A673 (cell line): Measurements from ENCODE around the gene CSNK2A1. TPM values are rescaled to one million over a fixed set of nuclear protein-coding genes. Genes with fewer than 3 reads are reported as not detected.

Experiments
- BruUV-seq: library from RNA; stranded (reverse); fragments of 400-500 nt; replicated peaks from 2 replicates; lab custom pipeline; 2021; lab: Mats Ljungman, UMichigan
- CTCF ChIA-PET: fragments of 300-600 bp; sonication (Branson Sonifier 250); formaldehyde crosslinking; loops from one replicate; lab custom pipeline; 2022; ENCODE audit warnings: antibody characterized with exemption; lab: Charles Lee
- POLR2A ChIA-PET: fragments of 300-600 bp; sonication (Branson Sonifier 250); formaldehyde crosslinking; loops from one replicate; lab custom pipeline; 2022; ENCODE audit warnings: antibody characterized with exemption; ENCODE audit not compliant: low non-redundant PET; lab: Charles Lee
- DNase-seq: peaks from one replicate; pipeline ENCODE4 v3.0.0-alpha.2; 2015; ENCODE audit warnings: low spot score
- H3K27ac ChIP-seq: fragments of 200-600 bp; sonication (generic); 2 replicates; pipeline ENCODE4 v1.5.1; 2016; ENCODE audit warnings: mixed run types, low read depth, mild to moderate bottlenecking, mixed read lengths, antibody characterized with exemption, low read length; ENCODE audit not compliant: poor library complexity, severe bottlenecking
- H3K27me3 ChIP-seq: fragments of 200-600 bp; sonication (generic); replicated peaks from 2 replicates; pipeline ENCODE4 v1.6.1; 2017; ENCODE audit warnings: mixed run types, low read depth, mild to moderate bottlenecking, mixed read lengths, antibody characterized with exemption, low read length; ENCODE audit not compliant: insufficient read depth, poor library complexity
- H3K36me3 ChIP-seq: fragments of 200-600 bp; sonication (generic); 2 replicates; pipeline ENCODE4 v1.6.1; 2016; ENCODE audit warnings: mixed run types, mild to moderate bottlenecking, mixed read lengths, antibody characterized with exemption, low read length; ENCODE audit not compliant: insufficient read depth, poor library complexity, severe bottlenecking
- H3K4me1 ChIP-seq: fragments of 200-600 bp; sonication (generic); 2 replicates; pipeline ENCODE4 v1.6.1; 2017; ENCODE audit warnings: mixed run types, mild to moderate bottlenecking, mixed read lengths, antibody characterized with exemption, low read length; ENCODE audit not compliant: insufficient read depth, poor library complexity, severe bottlenecking
- H3K4me3 ChIP-seq: fragments of 200-600 bp; sonication (generic); 2 replicates; pipeline ENCODE4 v1.5.1; 2016; ENCODE audit warnings: low read depth, mixed run types, mild to moderate bottlenecking, mixed read lengths, low read length; ENCODE audit not compliant: poor library complexity, severe bottlenecking
- H3K9me3 ChIP-seq: fragments of 200-600 bp; sonication (generic); 2 replicates; pipeline ENCODE4 v1.6.1; 2016; ENCODE audit warnings: mixed run types, low read depth, mild to moderate bottlenecking, mixed read lengths, antibody characterized with exemption, low read length; ENCODE audit not compliant: poor library complexity, severe bottlenecking
- CTCF ChIP-seq: fragments of 300-800, 200-600 bp; sonication (generic); conservative IDR thresholded peaks from 2 replicates; pipeline ENCODE4 v1.5.1; 2017; ENCODE audit warnings: low read depth, mild to moderate bottlenecking, antibody characterized with exemption, low read length, moderate library complexity, mixed read lengths
- EZH2 ChIP-seq: fragments of 200-600 bp; sonication (generic); IDR thresholded peaks from 2 replicates; pipeline ENCODE4 v1.6.1; 2017; ENCODE audit warnings: borderline replicate concordance, low read depth, mild to moderate bottlenecking, mixed read lengths, antibody characterized with exemption, low read length; ENCODE audit not compliant: poor library complexity, severe bottlenecking
- intact Hi-C: fragments of 100-400 bp; cut with micrococcal nuclease; formaldehyde crosslinking; loops from one replicate; pipeline ENCODE4 v1.10.0; 2022; ENCODE audit not compliant: unreplicated experiment
- total RNA-seq: library from RNA; stranded (reverse); gene quantifications from 2 replicates; pipeline ENCODE4 v1.2.3, GENCODE V29; 2021

The CSNK2A1 gene
- total RNA-seq, 1 experiment from 2014 or later, result 233 TPM

- no peak for DNase-seq
- no peak for TF ChIP-seq CTCF
- TF ChIP-seq EZH2, result no peak
- intact Hi-C loops, result no loop called here
- H3K27me3 ChIP-seq, result no peaks in the 10 kb centered on the region
- no peaks in the 10 kb centered on the region for H3K9me3 ChIP-seq
- H3K4me3 ChIP-seq, result no peak overlapping the region
- H3K27ac ChIP-seq, result no peak overlapping the region
- CTCF ChIA-PET, result no interaction called here
- no TSS peak for BruUV-seq
- H3K36me3 ChIP-seq, result peaks cover 66% of the 10 kb centered on the region
- H3K4me1 ChIP-seq, result peaks cover 3% of the 10 kb centered on the region
- POLR2A ChIA-PET, result no interaction called here
Observed at GRCh38 chr20:480044-480443, 63.5 kb downstream of the CSNK2A1 start.

GRCh38 chr20:479487-479886 lies 64.1 kb downstream of the CSNK2A1 start:
- DNase-seq, result no peak
- no peaks in the 10 kb centered on the region for H3K9me3 ChIP-seq
- TF ChIP-seq CTCF (no peak), EZH2 (no peak)
- POLR2A ChIA-PET, result no interaction called here
- no peaks in the 10 kb centered on the region for H3K27me3 ChIP-seq
- H3K4me3 ChIP-seq, result no peak overlapping the region
- peaks cover 3% of the 10 kb centered on the region for H3K4me1 ChIP-seq
- H3K27ac ChIP-seq, result no peak overlapping the region
- H3K36me3 ChIP-seq, result peaks cover 62% of the 10 kb centered on the region
- intact Hi-C loops, result loop anchor here (1.0 kb wide), 1 partner anchor 125 kb away; no protein-coding TSS in a partner anchor
- no TSS peak for BruUV-seq
- CTCF ChIA-PET, result no interaction called here

GRCh38 chr20:478949-479429 lies 64.6 kb downstream of the CSNK2A1 start:
- intact Hi-C loops, result loop anchor here (1.0 kb wide), 1 partner anchor 125 kb away; no protein-coding TSS in a partner anchor
- Histone ChIP-seq H3K9me3 (no peaks in the 10 kb centered on the region), H3K27ac (peak overlapping the region; percentile 61), H3K4me1 (peaks cover 3% of the 10 kb centered on the region), H3K27me3 (no peaks in the 10 kb centered on the region), H3K36me3 (peaks cover 57% of the 10 kb centered on the region), H3K4me3 (no peak overlapping the region)
- TF ChIP-seq CTCF (peak; percentile 70), EZH2 (no peak)
- peak; percentile 79 for DNase-seq
- BruUV-seq, result no TSS peak
- ChIA-PET CTCF (no interaction called here), POLR2A (interaction anchor here (0.7 kb wide), 1 partner anchor 71 kb away, joined by 10 read pairs; no protein-coding TSS in a partner anchor)
